Trophoblast cell (in vitro differentiated cells and primary cell): Measurements from ENCODE around the gene PLEKHO2.

Source experiments
- DNase-seq, 2 donors: peaks; one replicate each; pipeline ENCODE4 v3.0.0-alpha.2; 2016
- H2AFZ ChIP-seq: 2 replicates; pipeline ENCODE4 v1.6.1; 2013; ENCODE audit warnings: low read length, moderate library complexity, mild to moderate bottlenecking; ENCODE audit not compliant: insufficient read depth, poor library complexity
- H2AK5ac ChIP-seq: 2 replicates; pipeline ENCODE4 v1.6.1; 2013; ENCODE audit warnings: mild to moderate bottlenecking, low read length
- H2BK120ac ChIP-seq: 2 replicates; pipeline ENCODE4 v1.6.1; 2013; ENCODE audit warnings: low read length, mild to moderate bottlenecking, moderate library complexity; ENCODE audit not compliant: insufficient read depth, poor library complexity
- H2BK12ac ChIP-seq: 2 replicates; pipeline ENCODE4 v1.6.1; 2013; ENCODE audit warnings: mild to moderate bottlenecking, low read length, moderate library complexity
- H2BK5ac ChIP-seq: 2 replicates; pipeline ENCODE4 v1.6.1; 2013; ENCODE audit warnings: low read length, low read depth, moderate library complexity, mild to moderate bottlenecking; ENCODE audit not compliant: poor library complexity
- H3K14ac ChIP-seq: 2 replicates; pipeline ENCODE4 v1.6.1; 2013; ENCODE audit warnings: mild to moderate bottlenecking, low read length
- H3K18ac ChIP-seq: 2 replicates; pipeline ENCODE4 v1.6.1; 2013; ENCODE audit warnings: mild to moderate bottlenecking, low read length
- H3K23ac ChIP-seq: 2 replicates; pipeline ENCODE4 v1.6.1; 2013; ENCODE audit warnings: low read length
- H3K27ac ChIP-seq: 2 replicates; pipeline ENCODE4 v1.5.1; 2013; ENCODE audit warnings: low read depth, mild to moderate bottlenecking, inconsistent platforms, low read length, moderate library complexity
- H3K27me3 ChIP-seq: 2 replicates; pipeline ENCODE4 v1.6.1; 2013; ENCODE audit warnings: inconsistent platforms, mild to moderate bottlenecking, low read length, moderate library complexity; ENCODE audit not compliant: insufficient read depth
- H3K36me3 ChIP-seq, 2 experiments: 1 replicate in 1 of 2; 2 replicates in 1 of 2; pipeline ENCODE4 v1.6.1; 2013; ENCODE audit warnings: low read length in 2 of 2, mild to moderate bottlenecking in 2 of 2, moderate library complexity in 1 of 2; ENCODE audit not compliant: insufficient read depth in 2 of 2, control insufficient read depth in 1 of 2
- H3K4ac ChIP-seq: 2 replicates; pipeline ENCODE4 v1.6.1; 2013; ENCODE audit warnings: low read depth, mild to moderate bottlenecking, low read length, moderate library complexity
- H3K4me1 ChIP-seq, 2 experiments: 1 replicate in 1 of 2; 2 replicates in 1 of 2; pipeline ENCODE4 v1.6.1; 2013; ENCODE audit warnings: low read length in 2 of 2, mild to moderate bottlenecking in 2 of 2, moderate library complexity in 1 of 2; ENCODE audit not compliant: insufficient read depth in 2 of 2, control insufficient read depth in 1 of 2
- H3K4me2 ChIP-seq: 2 replicates; pipeline ENCODE4 v1.6.1; 2013; ENCODE audit warnings: inconsistent platforms, mild to moderate bottlenecking, low read length, moderate library complexity
- H3K4me3 ChIP-seq: 2 replicates; pipeline ENCODE4 v1.5.1; 2013; ENCODE audit warnings: mild to moderate bottlenecking, low read depth, low read length, inconsistent platforms
- H3K79me1 ChIP-seq: one replicate; pipeline ENCODE4 v1.6.1; 2013; ENCODE audit warnings: low read length
- H3K79me2 ChIP-seq: 2 replicates; pipeline ENCODE4 v1.6.1; 2013; ENCODE audit warnings: low read length, mild to moderate bottlenecking; ENCODE audit not compliant: control insufficient read depth, insufficient read depth, poor library complexity
- H3K9ac ChIP-seq: 2 replicates; pipeline ENCODE4 v1.6.1; 2013; ENCODE audit warnings: mild to moderate bottlenecking, low read length
- H3K9me3 ChIP-seq: 2 replicates; pipeline ENCODE4 v1.6.1; 2013; ENCODE audit warnings: low read depth, mild to moderate bottlenecking, control low read depth, inconsistent platforms, low read length; ENCODE audit not compliant: insufficient read depth
- H4K12ac ChIP-seq: 2 replicates; pipeline ENCODE4 v1.6.1; 2013; ENCODE audit warnings: low read depth, mild to moderate bottlenecking, low read length, moderate library complexity
- H4K8ac ChIP-seq: 2 replicates; pipeline ENCODE4 v1.6.1; 2013; ENCODE audit warnings: low read depth, mild to moderate bottlenecking, low read length, moderate library complexity
- H4K91ac ChIP-seq: one replicate; pipeline ENCODE4 v1.6.1; 2013; ENCODE audit warnings: low read depth, mild to moderate bottlenecking, low read length, moderate library complexity
- WGBS: extraction: QIAGEN DNeasy Blood & Tissue Kit; methylation state at CpG from one replicate; pipeline ENCODE4 v1.1.7; 2013; ENCODE audit warnings: missing lambda C conversion rate; ENCODE audit not compliant: insufficient read length, insufficient coverage; ENCODE audit errors: extremely low coverage; 5-methylcytosine and 5-hydroxymethylcytosine counted together

The PLEKHO2 gene

DNA sequence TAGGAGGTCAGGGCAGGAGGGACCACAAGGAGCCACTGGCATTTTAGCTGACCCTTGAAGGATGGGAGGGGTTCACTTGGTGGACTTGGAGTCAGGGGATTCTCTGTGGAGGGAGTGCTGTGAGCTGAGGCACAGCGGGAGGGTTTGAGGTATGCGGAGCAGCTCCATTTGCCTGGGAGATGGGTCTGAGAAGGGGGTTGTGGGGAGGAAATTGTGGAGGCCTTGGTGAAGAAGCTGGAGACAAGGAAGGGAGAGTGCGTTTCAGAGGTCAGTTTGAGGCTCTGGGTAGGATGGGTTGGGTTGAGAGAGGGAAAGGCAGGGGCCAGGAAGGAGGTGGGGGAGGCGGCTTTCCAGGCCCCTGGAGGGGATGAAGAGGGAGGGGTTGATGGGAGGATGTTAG, 20.2 kb downstream of the PLEKHO2 start:
- peaks cover 12 to 13% of the 10 kb centered on the region in 2 experiments for H3K4me1 ChIP-seq
- peaks cover 1% of the 10 kb centered on the region for H3K9me3 ChIP-seq
- DNase-seq, result no peak
- no peak overlapping the region for H4K12ac ChIP-seq
- H3K4me3 ChIP-seq, result no peak overlapping the region
- H3K4me2 ChIP-seq, result no peak overlapping the region
- H3K4ac ChIP-seq, result no peak overlapping the region
- H2BK12ac ChIP-seq, result no peak overlapping the region
- no peak overlapping the region for H3K27ac ChIP-seq
- no peak overlapping the region for H4K91ac ChIP-seq
- H2AFZ ChIP-seq, result no peak overlapping the region
- H3K23ac ChIP-seq, result no peak overlapping the region
- no peak overlapping the region for H4K8ac ChIP-seq
- peaks cover 51 to 53% of the 10 kb centered on the region in 2 experiments for H3K36me3 ChIP-seq
- no peak overlapping the region for H2BK120ac ChIP-seq
- peaks cover under 1% of the 10 kb centered on the region for H3K79me2 ChIP-seq
- no peaks in the 10 kb centered on the region for H3K27me3 ChIP-seq
- no CpG with 5 or more reads among the region's 4 CpGs for WGBS
- no peak overlapping the region for H2AK5ac ChIP-seq
- no peak overlapping the region for H3K9ac ChIP-seq
- H3K18ac ChIP-seq, result no peak overlapping the region
- no peak overlapping the region for H3K14ac ChIP-seq
- no peak overlapping the region for H2BK5ac ChIP-seq
- peaks cover 7% of the 10 kb centered on the region for H3K79me1 ChIP-seq

DNA sequence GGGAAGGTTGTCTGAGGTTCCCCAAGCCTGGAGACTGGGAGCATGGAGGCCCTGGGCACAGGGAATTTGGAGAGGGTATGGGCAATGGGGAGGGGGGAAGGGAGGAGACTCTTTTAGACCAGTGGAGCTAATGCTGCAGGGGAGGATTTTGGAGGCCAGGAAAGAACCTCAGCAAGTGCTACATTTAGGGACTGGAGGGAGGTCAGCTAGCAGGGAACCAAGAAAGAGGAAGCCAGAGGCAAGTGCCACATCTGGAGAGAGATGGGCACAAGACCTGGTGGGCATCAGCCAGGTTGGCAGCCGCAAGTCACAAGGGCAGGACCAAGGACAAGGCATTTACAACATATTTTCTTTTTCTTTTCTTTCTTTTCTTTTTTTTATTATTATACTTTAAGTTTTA, 20.7 kb downstream of the PLEKHO2 start:
- Histone ChIP-seq H4K91ac (no peak overlapping the region), H3K9me3 (peaks cover 1% of the 10 kb centered on the region), H2AK5ac (no peak overlapping the region), H3K27me3 (no peaks in the 10 kb centered on the region), H3K18ac (no peak overlapping the region), H3K4ac (no peak overlapping the region), H4K8ac (no peak overlapping the region), H2BK5ac (no peak overlapping the region), H2BK120ac (no peak overlapping the region), H3K4me2 (no peak overlapping the region), H2BK12ac (no peak overlapping the region), H3K9ac (no peak overlapping the region), H3K23ac (no peak overlapping the region), H3K79me2 (no peaks in the 10 kb centered on the region), H3K79me1 (peaks cover 4% of the 10 kb centered on the region), H3K4me1 (peaks cover 9 to 10% of the 10 kb centered on the region in 2 experiments), H3K14ac (no peak overlapping the region), H3K4me3 (no peak overlapping the region), H3K36me3 (peaks cover 55 to 57% of the 10 kb centered on the region in 2 experiments), H3K27ac (no peak overlapping the region), H2AFZ (no peak overlapping the region), H4K12ac (no peak overlapping the region)
- WGBS, result no CpG with 5 or more reads among the region's 1 CpG
- no peak for DNase-seq

DNA sequence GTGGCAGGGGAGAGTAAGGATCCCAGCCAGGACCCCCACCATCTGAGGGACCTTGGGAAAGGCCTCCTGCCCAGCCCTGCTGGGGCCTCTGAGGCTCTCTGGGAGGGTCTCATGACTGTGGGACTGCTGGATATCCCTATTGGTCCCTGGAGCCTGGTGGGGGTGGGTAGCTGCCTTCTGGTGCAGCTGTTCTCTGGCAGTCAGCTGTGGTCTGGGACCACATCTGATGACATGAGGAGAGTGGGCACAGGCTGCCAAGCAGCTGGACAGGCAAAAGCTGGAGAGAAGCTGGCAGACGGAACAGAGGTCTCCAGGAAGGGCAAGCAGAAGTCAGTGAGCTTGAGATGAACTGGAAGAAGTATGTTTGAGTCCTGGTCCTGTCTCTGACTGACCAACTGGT, 22.4 kb downstream of the PLEKHO2 start:
- Histone ChIP-seq H3K4me3 (no peak overlapping the region), H3K4me1 (peaks cover 3 to 5% of the 10 kb centered on the region in 2 experiments), H3K9ac (no peak overlapping the region), H3K4me2 (no peak overlapping the region), H3K79me1 (no peaks in the 10 kb centered on the region), H2BK120ac (no peak overlapping the region), H4K8ac (no peak overlapping the region), H3K14ac (no peak overlapping the region), H3K18ac (no peak overlapping the region), H3K27ac (no peak overlapping the region), H3K79me2 (no peaks in the 10 kb centered on the region), H3K36me3 (peaks cover 56 to 60% of the 10 kb centered on the region in 2 experiments), H4K91ac (no peak overlapping the region), H3K9me3 (peaks cover 1% of the 10 kb centered on the region), H2AK5ac (no peak overlapping the region), H2BK5ac (no peak overlapping the region), H3K4ac (no peak overlapping the region), H2BK12ac (no peak overlapping the region), H4K12ac (no peak overlapping the region), H2AFZ (no peak overlapping the region), H3K27me3 (no peaks in the 10 kb centered on the region), H3K23ac (no peak overlapping the region)
- no CpG with 5 or more reads among the region's 1 CpG for WGBS
- DNase-seq, result no peak

DNA sequence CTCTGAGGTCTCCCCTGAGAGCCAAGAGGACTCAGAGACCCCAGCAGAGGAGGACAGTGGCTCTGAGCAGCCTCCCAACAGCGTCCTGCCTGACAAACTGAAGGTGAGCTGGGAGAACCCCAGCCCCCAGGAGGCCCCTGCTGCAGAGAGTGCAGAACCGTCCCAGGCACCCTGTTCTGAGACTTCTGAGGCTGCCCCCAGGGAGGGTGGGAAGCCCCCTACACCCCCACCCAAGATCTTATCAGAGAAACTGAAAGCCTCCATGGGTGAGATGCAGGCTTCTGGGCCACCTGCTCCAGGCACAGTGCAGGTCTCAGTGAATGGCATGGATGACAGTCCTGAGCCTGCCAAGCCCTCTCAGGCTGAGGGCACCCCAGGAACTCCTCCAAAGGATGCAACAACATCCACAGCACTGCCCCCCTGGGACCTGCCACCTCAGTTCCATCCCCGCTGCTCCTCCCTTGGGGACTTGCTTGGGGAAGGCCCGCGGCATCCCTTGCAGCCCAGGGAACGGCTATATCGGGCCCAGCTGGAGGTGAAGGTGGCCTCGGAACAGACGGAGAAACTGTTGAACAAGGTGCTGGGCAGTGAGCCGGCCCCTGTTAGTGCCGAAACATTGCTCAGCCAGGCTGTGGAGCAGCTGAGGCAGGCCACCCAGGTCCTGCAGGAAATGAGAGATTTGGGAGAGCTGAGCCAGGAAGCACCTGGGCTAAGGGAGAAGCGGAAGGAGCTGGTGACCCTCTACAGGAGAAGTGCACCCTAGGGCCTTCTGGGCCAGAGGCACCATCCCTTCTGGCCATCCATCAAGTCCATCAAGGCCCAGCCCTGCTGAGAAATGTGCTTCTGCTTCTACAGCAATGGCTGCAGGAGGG, 23.6 kb downstream of the PLEKHO2 start:
- H4K91ac ChIP-seq, result no peak overlapping the region
- no peak overlapping the region for H3K4me3 ChIP-seq
- H3K9ac ChIP-seq, result no peak overlapping the region
- no peak overlapping the region for H3K23ac ChIP-seq
- no peaks in the 10 kb centered on the region for H3K79me2 ChIP-seq
- no peaks in the 10 kb centered on the region for H3K79me1 ChIP-seq
- no peak overlapping the region for H3K14ac ChIP-seq
- H3K36me3 ChIP-seq, result peaks cover 45 to 47% of the 10 kb centered on the region in 2 experiments
- H2AFZ ChIP-seq, result no peak overlapping the region
- H2BK120ac ChIP-seq, result no peak overlapping the region
- H3K4ac ChIP-seq, result no peak overlapping the region
- H3K4me1 ChIP-seq, result peaks cover 5 to 6% of the 10 kb centered on the region in 2 experiments
- no peak overlapping the region for H3K4me2 ChIP-seq
- DNase-seq, result no peak
- no peak overlapping the region for H3K27ac ChIP-seq
- H3K27me3 ChIP-seq, result no peaks in the 10 kb centered on the region
- H4K12ac ChIP-seq, result no peak overlapping the region
- no CpG with 5 or more reads among the region's 12 CpGs for WGBS
- peaks cover 1% of the 10 kb centered on the region for H3K9me3 ChIP-seq
- no peak overlapping the region for H4K8ac ChIP-seq
- H3K18ac ChIP-seq, result no peak overlapping the region
- H2BK12ac ChIP-seq, result no peak overlapping the region
- H2AK5ac ChIP-seq, result no peak overlapping the region
- no peak overlapping the region for H2BK5ac ChIP-seq
